K562 (cell line): Measurements from ENCODE around the gene DGCR8. TPM values are rescaled to one million over a fixed set of nuclear protein-coding genes. Genes with fewer than 3 reads are reported as not detected.

Experiments used
- DNMT1 ChIP-seq: fragments of 450-650 bp; IDR thresholded peaks from 2 replicates; pipeline ENCODE4 v1.6.1; 2016; ENCODE audit warnings: antibody characterized with exemption, mild to moderate bottlenecking
- GATA2 ChIP-seq: sonication (generic); formaldehyde crosslinking; IDR thresholded peaks from 2 replicates; pipeline ENCODE4 v1.4.0; 2020; ENCODE audit warnings: mild to moderate bottlenecking, missing genetic modification reagents
- NR1H2 ChIP-seq: sonication (generic); formaldehyde crosslinking; IDR thresholded peaks from 2 replicates; pipeline ENCODE4 v1.4.0; 2020; ENCODE audit warnings: mild to moderate bottlenecking, missing genetic modification reagents
- PTRF ChIP-seq: fragments of 450-650 bp; IDR thresholded peaks from 2 replicates; pipeline ENCODE4 v1.6.1; 2016; ENCODE audit warnings: mild to moderate bottlenecking, missing genetic modification characterization, missing compliant biosample characterization
- ZBTB33 ChIP-seq: sonication (generic); formaldehyde crosslinking; IDR thresholded peaks from 2 replicates; pipeline ENCODE4 v1.8.1; 2023; ENCODE audit warnings: mild to moderate bottlenecking, missing genetic modification reagents
- ZNF124 ChIP-seq: sonication (generic); formaldehyde crosslinking; IDR thresholded peaks from 2 replicates; pipeline ENCODE4 v1.8.1; 2022; ENCODE audit warnings: missing genetic modification reagents
- ZNF384 ChIP-seq: IDR thresholded peaks from 2 replicates; pipeline ENCODE4 v1.6.1; 2012; ENCODE audit warnings: low read depth, low read length, improper control_type of control experiment
- polyA plus RNA-seq, 8 experiments: library from polyadenylated mRNA; depleted of rRNA in 4 of 8; stranded (reverse) in 5 of 8; unstranded in 3 of 8; fragments of >200 nt; fragmentation: Nextera tagmentation in 2 of 8; fragmentation: Illumina TruSeq in 1 of 8; extraction: Ambion mirVana in 2 of 8; extraction: Trizol in 1 of 8; gene quantifications; 2 replicates each; pipeline versions ENCODE4 v1.2.1 to v1.2.3, GENCODE V29; 2011 to 2014; ENCODE audit warnings: inconsistent platforms in 1 of 8, missing spikeins in 1 of 8
- total RNA-seq, 7 experiments: library from RNA; depleted of rRNA in 6 of 7; stranded (reverse); fragments of >200 nt in 6 of 7; fragmentation: Illumina TruSeq in 2 of 7; extraction: Trizol in 2 of 7; gene quantifications; 2 replicates each; pipeline versions ENCODE4 v1.2.1 to v1.2.3, GENCODE V29; 2011 to 2021; ENCODE audit warnings: low replicate concordance in 1 of 7
- TF ChIP-seq, protein P1 (sequence below): IDR thresholded peaks from 2 replicates; pipeline ENCODE4 v1.6.1; 2011; ENCODE audit warnings: borderline replicate concordance, low read depth, mild to moderate bottlenecking, moderate library complexity, low read length; ENCODE audit not compliant: insufficient read depth, poor library complexity, severe bottlenecking
- TF ChIP-seq, protein P2 (sequence below): sonication (generic); formaldehyde crosslinking; IDR thresholded peaks from 2 replicates; pipeline ENCODE4 v1.8.0; 2022; ENCODE audit warnings: missing genetic modification reagents, mild to moderate bottlenecking, moderate library complexity, borderline replicate concordance
- TF ChIP-seq, protein P3 (sequence below): fragments of 250-450 bp; sonication (Bioruptor Pico); IDR thresholded peaks from 2 replicates; pipeline ENCODE4 v1.8.0; 2022; ENCODE audit warnings: moderate library complexity, mild to moderate bottlenecking, inconsistent platforms
- TF ChIP-seq, protein P4 (sequence below), 2 experiments: fragments of 450-650 bp; IDR thresholded peaks; 2 replicates each; pipeline ENCODE4 v1.6.1; 2018; ENCODE audit warnings: mild to moderate bottlenecking in 2 of 2, low read depth in 1 of 2; ENCODE audit not compliant: partially characterized antibody in 2 of 2

Gene DGCR8
- total and polyA plus RNA-seq, 9 of the 15 experiments (the other 6 are each of a cell fraction or from before 2014, with no cell fraction given) = 5.9 to 144 (median 80.1) TPM

DNA sequence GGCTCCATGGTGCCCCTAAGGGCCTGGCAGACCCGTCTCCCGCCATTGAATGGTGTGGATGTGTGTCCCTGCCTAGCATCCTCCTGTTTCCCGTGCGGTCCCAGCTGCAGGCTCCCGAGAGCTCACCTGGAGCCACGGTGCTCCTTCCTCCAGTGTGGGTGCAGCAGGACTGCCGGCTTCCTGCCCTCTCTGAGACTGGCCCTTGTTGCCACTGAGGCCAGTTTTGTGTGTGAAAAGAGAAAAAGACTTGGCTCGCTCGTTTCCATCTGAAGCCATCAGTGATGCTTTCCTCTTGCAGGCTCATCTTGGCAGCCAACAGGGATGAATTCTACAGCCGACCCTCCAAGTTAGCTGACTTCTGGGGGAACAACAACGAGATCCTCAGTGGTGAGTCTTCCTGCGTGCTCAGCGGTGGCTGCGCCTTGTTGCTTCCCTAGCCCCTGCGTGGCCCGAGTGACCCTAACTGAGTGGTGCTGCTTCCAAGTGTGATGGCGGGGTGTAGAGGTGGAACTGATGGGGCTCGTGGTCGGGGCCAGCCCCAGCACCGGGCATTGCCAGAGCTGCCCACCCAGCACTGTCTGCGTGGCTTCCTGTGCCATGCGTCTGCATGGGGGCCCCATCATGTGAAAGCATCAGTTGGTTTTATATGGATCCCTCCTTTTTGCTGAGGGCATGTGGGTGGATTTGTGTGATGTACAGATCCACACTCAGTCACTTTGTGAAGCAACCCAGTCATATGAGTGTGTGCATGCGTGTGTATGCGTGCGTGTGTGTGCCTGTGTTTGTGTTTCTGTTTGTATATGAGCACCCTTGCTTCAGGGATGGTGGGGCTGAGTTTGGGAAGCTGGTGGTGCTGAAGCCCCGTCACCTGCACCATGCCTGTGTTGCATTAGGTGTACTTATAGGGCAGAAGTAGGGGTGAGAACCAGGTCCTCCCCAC, 36.7 kb upstream of the DGCR8 start (continued):
- TF ChIP-seq, protein P1, sequence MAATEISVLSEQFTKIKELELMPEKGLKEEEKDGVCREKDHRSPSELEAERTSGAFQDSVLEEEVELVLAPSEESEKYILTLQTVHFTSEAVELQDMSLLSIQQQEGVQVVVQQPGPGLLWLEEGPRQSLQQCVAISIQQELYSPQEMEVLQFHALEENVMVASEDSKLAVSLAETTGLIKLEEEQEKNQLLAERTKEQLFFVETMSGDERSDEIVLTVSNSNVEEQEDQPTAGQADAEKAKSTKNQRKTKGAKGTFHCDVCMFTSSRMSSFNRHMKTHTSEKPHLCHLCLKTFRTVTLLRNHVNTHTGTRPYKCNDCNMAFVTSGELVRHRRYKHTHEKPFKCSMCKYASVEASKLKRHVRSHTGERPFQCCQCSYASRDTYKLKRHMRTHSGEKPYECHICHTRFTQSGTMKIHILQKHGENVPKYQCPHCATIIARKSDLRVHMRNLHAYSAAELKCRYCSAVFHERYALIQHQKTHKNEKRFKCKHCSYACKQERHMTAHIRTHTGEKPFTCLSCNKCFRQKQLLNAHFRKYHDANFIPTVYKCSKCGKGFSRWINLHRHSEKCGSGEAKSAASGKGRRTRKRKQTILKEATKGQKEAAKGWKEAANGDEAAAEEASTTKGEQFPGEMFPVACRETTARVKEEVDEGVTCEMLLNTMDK = no peak
- TF ChIP-seq ZNF124 = peak; percentile 79; the same call in 1 of the 2 replicates
- TF ChIP-seq ZBTB33 (CRISPR knock-in tag) = no peak
- no peak for TF ChIP-seq ZNF384
- TF ChIP-seq, protein P2, sequence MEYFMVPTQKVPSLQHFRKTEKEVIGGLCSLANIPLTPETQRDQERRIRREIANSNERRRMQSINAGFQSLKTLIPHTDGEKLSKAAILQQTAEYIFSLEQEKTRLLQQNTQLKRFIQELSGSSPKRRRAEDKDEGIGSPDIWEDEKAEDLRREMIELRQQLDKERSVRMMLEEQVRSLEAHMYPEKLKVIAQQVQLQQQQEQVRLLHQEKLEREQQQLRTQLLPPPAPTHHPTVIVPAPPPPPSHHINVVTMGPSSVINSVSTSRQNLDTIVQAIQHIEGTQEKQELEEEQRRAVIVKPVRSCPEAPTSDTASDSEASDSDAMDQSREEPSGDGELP = peak; percentile 34; the same call in 1 of the 2 replicates
- TF ChIP-seq, protein P3, sequence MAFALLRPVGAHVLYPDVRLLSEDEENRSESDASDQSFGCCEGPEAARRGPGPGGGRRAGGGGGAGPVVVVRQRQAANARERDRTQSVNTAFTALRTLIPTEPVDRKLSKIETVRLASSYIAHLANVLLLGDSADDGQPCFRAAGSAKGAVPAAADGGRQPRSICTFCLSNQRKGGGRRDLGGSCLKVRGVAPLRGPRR (CRISPR knock-in tag) = peak; percentile 16; the same call in 1 of the 2 replicates
- no peak for TF ChIP-seq NR1H2 (CRISPR knock-in tag)
- no peak for TF ChIP-seq DNMT1
- TF ChIP-seq GATA2 (CRISPR knock-in tag) = no peak
- no peak for TF ChIP-seq PTRF (tag)
- TF ChIP-seq, protein P4, sequence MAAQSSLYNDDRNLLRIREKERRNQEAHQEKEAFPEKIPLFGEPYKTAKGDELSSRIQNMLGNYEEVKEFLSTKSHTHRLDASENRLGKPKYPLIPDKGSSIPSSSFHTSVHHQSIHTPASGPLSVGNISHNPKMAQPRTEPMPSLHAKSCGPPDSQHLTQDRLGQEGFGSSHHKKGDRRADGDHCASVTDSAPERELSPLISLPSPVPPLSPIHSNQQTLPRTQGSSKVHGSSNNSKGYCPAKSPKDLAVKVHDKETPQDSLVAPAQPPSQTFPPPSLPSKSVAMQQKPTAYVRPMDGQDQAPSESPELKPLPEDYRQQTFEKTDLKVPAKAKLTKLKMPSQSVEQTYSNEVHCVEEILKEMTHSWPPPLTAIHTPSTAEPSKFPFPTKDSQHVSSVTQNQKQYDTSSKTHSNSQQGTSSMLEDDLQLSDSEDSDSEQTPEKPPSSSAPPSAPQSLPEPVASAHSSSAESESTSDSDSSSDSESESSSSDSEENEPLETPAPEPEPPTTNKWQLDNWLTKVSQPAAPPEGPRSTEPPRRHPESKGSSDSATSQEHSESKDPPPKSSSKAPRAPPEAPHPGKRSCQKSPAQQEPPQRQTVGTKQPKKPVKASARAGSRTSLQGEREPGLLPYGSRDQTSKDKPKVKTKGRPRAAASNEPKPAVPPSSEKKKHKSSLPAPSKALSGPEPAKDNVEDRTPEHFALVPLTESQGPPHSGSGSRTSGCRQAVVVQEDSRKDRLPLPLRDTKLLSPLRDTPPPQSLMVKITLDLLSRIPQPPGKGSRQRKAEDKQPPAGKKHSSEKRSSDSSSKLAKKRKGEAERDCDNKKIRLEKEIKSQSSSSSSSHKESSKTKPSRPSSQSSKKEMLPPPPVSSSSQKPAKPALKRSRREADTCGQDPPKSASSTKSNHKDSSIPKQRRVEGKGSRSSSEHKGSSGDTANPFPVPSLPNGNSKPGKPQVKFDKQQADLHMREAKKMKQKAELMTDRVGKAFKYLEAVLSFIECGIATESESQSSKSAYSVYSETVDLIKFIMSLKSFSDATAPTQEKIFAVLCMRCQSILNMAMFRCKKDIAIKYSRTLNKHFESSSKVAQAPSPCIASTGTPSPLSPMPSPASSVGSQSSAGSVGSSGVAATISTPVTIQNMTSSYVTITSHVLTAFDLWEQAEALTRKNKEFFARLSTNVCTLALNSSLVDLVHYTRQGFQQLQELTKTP (IDR thresholded peaks at IDR 0.05; ENCODE audit: low read depth in 1 of 2, partially characterized antibody in 2 of 2) = no peak
